Smooth muscle cell (in vitro differentiated cells): ENCODE results near the gene PCYT1B. TPM values are rescaled to one million over a fixed set of nuclear protein-coding genes. Genes with fewer than 3 reads are reported as not detected.

Experiments
- DNase-seq: peaks from one replicate; lab custom pipeline; 2025; ENCODE audit not compliant: unreplicated experiment; lab: John Stamatoyannopoulos, UW
- H2AFZ ChIP-seq: fragments of 200-600 bp; sonication (generic); 2 replicates; pipeline ENCODE4 v1.6.0; 2016; ENCODE audit warnings: antibody characterized with exemption, low read depth, mild to moderate bottlenecking
- H3F3A ChIP-seq: fragments of 200-600 bp; sonication (generic); 2 replicates; pipeline ENCODE4 v1.6.0; 2017; ENCODE audit warnings: antibody characterized with exemption, low read depth
- H3K27ac ChIP-seq: fragments of 200-600 bp; sonication (generic); 2 replicates; pipeline ENCODE4 v1.5.1; 2016; ENCODE audit warnings: low read depth, mild to moderate bottlenecking
- H3K27me3 ChIP-seq: fragments of 200-600 bp; sonication (generic); 2 replicates; pipeline ENCODE4 v1.6.1; 2016; ENCODE audit warnings: low read depth, mild to moderate bottlenecking
- H3K36me3 ChIP-seq: fragments of 200-600 bp; sonication (generic); 2 replicates; pipeline ENCODE4 v1.5.1; 2016; ENCODE audit warnings: low read depth
- H3K4me1 ChIP-seq: fragments of 200-600 bp; sonication (generic); 2 replicates; pipeline ENCODE4 v1.5.1; 2016; ENCODE audit warnings: low read depth
- H3K4me2 ChIP-seq: fragments of 200-600 bp; sonication (generic); 2 replicates; pipeline ENCODE4 v1.6.0; 2016; ENCODE audit warnings: mild to moderate bottlenecking
- H3K4me3 ChIP-seq: fragments of 200-600 bp; sonication (generic); 2 replicates; pipeline ENCODE4 v1.5.1; 2016; ENCODE audit warnings: mild to moderate bottlenecking
- H3K79me2 ChIP-seq: fragments of 200-600 bp; sonication (generic); 2 replicates; pipeline ENCODE4 v1.6.0; 2016; ENCODE audit warnings: low read depth, mild to moderate bottlenecking
- H3K9ac ChIP-seq: fragments of 200-600 bp; sonication (generic); 2 replicates; pipeline ENCODE4 v1.6.0; 2016; ENCODE audit warnings: low read depth
- H3K9me3 ChIP-seq: fragments of 200-600 bp; sonication (generic); replicated peaks from 2 replicates; pipeline ENCODE4 v1.5.1; 2016; ENCODE audit warnings: low read depth
- H4K20me1 ChIP-seq: fragments of 200-600 bp; sonication (generic); 2 replicates; pipeline ENCODE4 v1.6.0; 2016; ENCODE audit warnings: low read depth
- CTCF ChIP-seq: fragments of 200-600 bp; sonication (generic); IDR thresholded peaks from 2 replicates; pipeline ENCODE4 v1.5.1; 2017; ENCODE audit warnings: borderline replicate concordance, mild to moderate bottlenecking, antibody characterized with exemption; ENCODE audit not compliant: insufficient read depth, poor library complexity, severe bottlenecking
- WGBS: methylation state at CpG from one replicate; pipeline ENCODE4 v1.1.7; 2016; ENCODE audit warnings: low lambda C conversion rate; 5-methylcytosine and 5-hydroxymethylcytosine counted together
- polyA plus RNA-seq: library from polyadenylated mRNA; unstranded; fragments of >200 nt; fragmentation: Nextera tagmentation; extraction: Ambion mirVana; gene quantifications from 2 replicates; pipeline ENCODE4 v1.2.1, GENCODE V29; 2016
- total RNA-seq: library from RNA; depleted of rRNA; stranded (reverse); fragments of >200 nt; gene quantifications from 2 replicates; pipeline ENCODE4 v1.2.3, GENCODE V29; 2014

PCYT1B gene
- total RNA-seq (9.4 and 12.0 TPM in 2 replicates), polyA plus RNA-seq (4.2 and 5.1 TPM in 2 replicates)

GRCh38 chrX:24647257-24648058 is at the start of gene PCYT1B:
Gene PCYT1B, minus strand, starts transcription at chrX:24647347. Its CDS starts 242 bp downstream, at chrX:24647105.
- peak within 1 kb of the TSS; percentile 54 for H3K4me3 ChIP-seq
- no peaks in the 10 kb centered on the region for H3K36me3 ChIP-seq
- no peaks in the 10 kb centered on the region for H3K9me3 ChIP-seq
- peaks cover 17% of the 10 kb centered on the region for H3K4me1 ChIP-seq
- H4K20me1 ChIP-seq, result no peaks in the 10 kb centered on the region
- no peaks in the 10 kb centered on the region for H3K27me3 ChIP-seq
- H3K4me2 ChIP-seq, result peak within 1 kb of the TSS; percentile 87
- H3K27ac ChIP-seq, result peak within 1 kb of the TSS; percentile 60
- peak; percentile 56 for DNase-seq
- TF ChIP-seq CTCF, result no peak
- no peaks in the 10 kb centered on the region for H3K79me2 ChIP-seq
- H3K9ac ChIP-seq, result no peak within 1 kb of the TSS
- peak within 1 kb of the TSS; percentile 91 for H2AFZ ChIP-seq
- no peaks in the 10 kb centered on the region for H3F3A ChIP-seq
- WGBS, result 4% methylated on average over 24 of the region's 24 CpGs

DNA sequence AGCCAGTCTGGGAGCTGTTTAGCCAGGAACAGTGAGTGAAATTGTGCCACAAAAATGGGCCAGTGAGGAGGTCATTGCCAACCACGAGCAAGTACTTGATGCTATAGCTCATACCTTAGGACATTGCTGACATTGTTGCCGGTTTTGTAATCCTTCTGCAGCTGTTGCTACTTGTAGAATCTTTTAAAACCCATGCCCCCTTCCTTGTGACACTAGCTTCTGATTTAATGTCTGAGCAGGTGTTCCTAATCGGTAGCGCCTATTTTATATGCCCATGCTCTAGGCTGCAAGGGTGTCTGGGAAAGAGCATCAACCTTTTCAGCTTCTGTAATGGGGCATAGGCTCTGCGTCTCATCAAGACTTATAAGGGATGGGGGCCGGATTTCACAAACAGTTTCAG is 49.1 kb upstream of the PCYT1B start:
- 90% methylated on average over 6 of the region's 6 CpGs for WGBS
- H4K20me1 ChIP-seq, result peaks cover 4% of the 10 kb centered on the region
- TF ChIP-seq CTCF, result no peak
- H2AFZ ChIP-seq, result no peak overlapping the region
- no peaks in the 10 kb centered on the region for H3K27me3 ChIP-seq
- H3F3A ChIP-seq, result no peaks in the 10 kb centered on the region
- H3K9ac ChIP-seq, result no peak overlapping the region
- peaks cover 13% of the 10 kb centered on the region for H3K36me3 ChIP-seq
- no peak overlapping the region for H3K4me2 ChIP-seq
- peaks cover 22% of the 10 kb centered on the region for H3K4me1 ChIP-seq
- H3K79me2 ChIP-seq, result peaks cover 46% of the 10 kb centered on the region
- H3K4me3 ChIP-seq, result no peak overlapping the region
- no peak for DNase-seq
- H3K27ac ChIP-seq, result no peak overlapping the region
- no peaks in the 10 kb centered on the region for H3K9me3 ChIP-seq

GRCh38 chrX:24694825-24695224 is 47.7 kb upstream of the PCYT1B start:
- Histone ChIP-seq H3K4me3 (peak overlapping the region; percentile 90), H4K20me1 (peaks cover 4% of the 10 kb centered on the region), H3F3A (no peaks in the 10 kb centered on the region), H3K4me2 (peak overlapping the region; percentile 99), H3K36me3 (peaks cover 6% of the 10 kb centered on the region), H3K9me3 (no peaks in the 10 kb centered on the region), H3K27me3 (no peaks in the 10 kb centered on the region), H3K4me1 (peaks cover 22% of the 10 kb centered on the region), H2AFZ (no peak overlapping the region), H3K27ac (no peak overlapping the region), H3K79me2 (peaks cover 46% of the 10 kb centered on the region), H3K9ac (peak overlapping the region; percentile 89)
- 65% methylated on average over 6 of the region's 6 CpGs for WGBS
- no peak for DNase-seq
- TF ChIP-seq CTCF, result no peak
